HEK293 (cell line): ENCODE data around the gene KHDRBS2.

Source experiments
- CTCF ChIA-PET: fragments of 350-600 bp; formaldehyde crosslinking; extraction: SDS; loops from one replicate; lab custom pipeline; 2021; ENCODE audit warnings: antibody characterized with exemption; lab: Yijun Ruan, JAX
- POLR2A ChIA-PET: fragments of 300-600 bp; formaldehyde crosslinking; extraction: SDS; loops from one replicate; lab custom pipeline; 2020; ENCODE audit warnings: antibody characterized with exemption, inconsistent platforms; lab: Yijun Ruan, JAX
- H3K27ac ChIP-seq: fragments of 200-500 bp; sonication (Bioruptor generic); 2 replicates; pipeline ENCODE4 v1.5.1; 2014; ENCODE audit warnings: low read depth, low read length, control low read depth, inconsistent platforms; ENCODE audit errors: extremely low read depth
- H3K36me3 ChIP-seq, 2 experiments: fragments of 200-500 bp in 1 of 2; sonication (Bioruptor generic) in 1 of 2; 1 replicate in 1 of 2; 2 replicates in 1 of 2; pipeline ENCODE4 v1.5.1; 2014 to 2017; ENCODE audit warnings: inconsistent platforms in 2 of 2, low read length in 2 of 2; ENCODE audit not compliant: control insufficient read depth in 2 of 2, insufficient read depth in 1 of 2
- H3K4me1 ChIP-seq: fragments of 200-500 bp; sonication (Bioruptor generic); 2 replicates; pipeline ENCODE4 v1.5.1; 2014; ENCODE audit warnings: mild to moderate bottlenecking, low read length, inconsistent platforms; ENCODE audit not compliant: control insufficient read depth, insufficient read depth
- H3K4me3 ChIP-seq: 2 replicates; pipeline ENCODE4 v1.5.1; 2011; ENCODE audit warnings: low read depth, mild to moderate bottlenecking, control low read depth, low read length, moderate library complexity
- H3K9me3 ChIP-seq: fragments of 200-500 bp; sonication (Bioruptor generic); 2 replicates; pipeline ENCODE4 v1.5.1; 2014; ENCODE audit warnings: low read depth, low read length, inconsistent platforms; ENCODE audit not compliant: control insufficient read depth, insufficient read depth
- AEBP2 ChIP-seq: fragments of 450-650 bp; formaldehyde crosslinking; IDR thresholded peaks from 2 replicates; pipeline ENCODE4 v1.5.1; 2016; ENCODE audit warnings: missing biosample characterization, missing genetic modification characterization, borderline replicate concordance
- EGR2 ChIP-seq: fragments of 450-650 bp; formaldehyde crosslinking; IDR thresholded peaks from 2 replicates; pipeline ENCODE4 v1.5.1; 2016; ENCODE audit warnings: low read depth, missing biosample characterization, missing genetic modification characterization
- FEZF1 ChIP-seq: fragments of 450-650 bp; formaldehyde crosslinking; IDR thresholded peaks from 2 replicates; pipeline ENCODE4 v1.5.1; 2016; ENCODE audit warnings: missing biosample characterization, missing genetic modification characterization
- IKZF3 ChIP-seq: fragments of 450-650 bp; IDR thresholded peaks from 2 replicates; pipeline ENCODE4 v1.5.0; 2018; ENCODE audit warnings: missing biosample characterization, mild to moderate bottlenecking, missing genetic modification characterization, moderate library complexity
- KLF10 ChIP-seq: fragments of 450-650 bp; IDR thresholded peaks from 2 replicates; pipeline ENCODE4 v1.5.1; 2018; ENCODE audit warnings: missing biosample characterization, mild to moderate bottlenecking, missing genetic modification characterization
- KLF16 ChIP-seq: fragments of 450-650 bp; formaldehyde crosslinking; IDR thresholded peaks from 2 replicates; pipeline ENCODE4 v1.5.1; 2017; ENCODE audit warnings: missing biosample characterization, missing genetic modification characterization
- ZBTB21 ChIP-seq: fragments of 450-650 bp; formaldehyde crosslinking; IDR thresholded peaks from 2 replicates; pipeline ENCODE4 v1.5.1; 2017; ENCODE audit warnings: missing biosample characterization, missing genetic modification characterization
- ZBTB49 ChIP-seq: fragments of 450-650 bp; formaldehyde crosslinking; IDR thresholded peaks from 2 replicates; pipeline ENCODE4 v1.5.1; 2016; ENCODE audit warnings: missing biosample characterization, missing genetic modification characterization, low read depth
- ZBTB7A ChIP-seq: fragments of 450-650 bp; formaldehyde crosslinking; IDR thresholded peaks from 2 replicates; pipeline ENCODE4 v1.5.1; 2016; ENCODE audit warnings: low read depth, missing biosample characterization, missing genetic modification characterization
- ZNF10 ChIP-seq: fragments of 450-650 bp; formaldehyde crosslinking; IDR thresholded peaks from 2 replicates; pipeline ENCODE4 v1.5.1; 2017; ENCODE audit warnings: missing biosample characterization, missing genetic modification characterization
- ZNF175 ChIP-seq: fragments of 450-650 bp; formaldehyde crosslinking; IDR thresholded peaks from 2 replicates; pipeline ENCODE4 v1.5.1; 2016; ENCODE audit warnings: missing biosample characterization, missing genetic modification characterization
- ZNF19 ChIP-seq: fragments of 450-650 bp; formaldehyde crosslinking; IDR thresholded peaks from 2 replicates; pipeline ENCODE4; 2016; ENCODE audit warnings: missing biosample characterization, missing genetic modification characterization, low read depth
- ZNF223 ChIP-seq: fragments of 450-650 bp; formaldehyde crosslinking; IDR thresholded peaks from 2 replicates; pipeline ENCODE4 v1.5.1; 2016; ENCODE audit warnings: missing biosample characterization, missing genetic modification characterization
- ZNF274 ChIP-seq, 2 experiments: fragments of 200-500 bp in 1 of 2; fragments of 450-650 bp in 1 of 2; sonication (Bioruptor generic) in 1 of 2; formaldehyde crosslinking in 1 of 2; IDR thresholded peaks; 2 replicates each; pipeline versions ENCODE4 v1.5.1 to v1.6.1; 2014 to 2016; ENCODE audit warnings: borderline replicate concordance in 1 of 2, inconsistent platforms in 1 of 2, low read length in 1 of 2, missing biosample characterization in 1 of 2, missing genetic modification characterization in 1 of 2
- ZNF280D ChIP-seq: fragments of 450-650 bp; formaldehyde crosslinking; IDR thresholded peaks from 2 replicates; pipeline ENCODE4 v1.5.1; 2016; ENCODE audit warnings: missing biosample characterization, missing genetic modification characterization
- ZNF404 ChIP-seq: fragments of 450-650 bp; formaldehyde crosslinking; IDR thresholded peaks from 2 replicates; pipeline ENCODE4 v1.5.1; 2017; ENCODE audit warnings: missing biosample characterization, missing genetic modification characterization
- ZNF416 ChIP-seq: fragments of 450-650 bp; formaldehyde crosslinking; IDR thresholded peaks from 2 replicates; pipeline ENCODE4 v1.5.1; 2016; ENCODE audit warnings: missing biosample characterization, missing genetic modification characterization
- ZNF449 ChIP-seq: fragments of 450-650 bp; formaldehyde crosslinking; IDR thresholded peaks from 2 replicates; pipeline ENCODE4 v1.5.1; 2017; ENCODE audit warnings: missing biosample characterization, mild to moderate bottlenecking, missing genetic modification characterization, moderate library complexity
- ZNF510 ChIP-seq: fragments of 450-650 bp; formaldehyde crosslinking; IDR thresholded peaks from 2 replicates; pipeline ENCODE4 v1.5.1; 2018; ENCODE audit warnings: mild to moderate bottlenecking, missing genetic modification characterization, missing biosample characterization; ENCODE audit not compliant: insufficient replicate concordance
- ZNF549 ChIP-seq: fragments of 450-650 bp; IDR thresholded peaks from 2 replicates; pipeline ENCODE4 v1.5.1; 2018; ENCODE audit warnings: missing biosample characterization, missing genetic modification characterization, mild to moderate bottlenecking, inconsistent platforms, moderate library complexity
- ZNF792 ChIP-seq: fragments of 450-650 bp; formaldehyde crosslinking; IDR thresholded peaks from 2 replicates; pipeline ENCODE4 v1.5.1; 2016; ENCODE audit warnings: missing biosample characterization, missing genetic modification characterization
- ZNF843 ChIP-seq: fragments of 450-650 bp; formaldehyde crosslinking; IDR thresholded peaks from 2 replicates; pipeline ENCODE4 v1.5.1; 2016; ENCODE audit warnings: missing biosample characterization, missing genetic modification characterization
- ZSCAN23 ChIP-seq: fragments of 450-650 bp; formaldehyde crosslinking; IDR thresholded peaks from 2 replicates; pipeline ENCODE4 v1.5.1; 2016; ENCODE audit warnings: missing biosample characterization, missing genetic modification characterization
- ZSCAN30 ChIP-seq: fragments of 450-650 bp; IDR thresholded peaks from 2 replicates; pipeline ENCODE4 v1.5.1; 2018; ENCODE audit warnings: missing biosample characterization, mild to moderate bottlenecking, missing genetic modification characterization, moderate library complexity
- TF ChIP-seq, protein P1 (sequence below): fragments of 450-650 bp; formaldehyde crosslinking; IDR thresholded peaks from 2 replicates; pipeline ENCODE4 v1.5.1; 2016; ENCODE audit warnings: missing biosample characterization, missing genetic modification characterization

The KHDRBS2 gene

GRCh38 chr6:61977099-61977498 is 308.9 kb downstream of the KHDRBS2 start:
- Histone ChIP-seq H3K4me1 (no peaks in the 10 kb centered on the region), H3K27ac (no peak overlapping the region), H3K4me3 (no peak overlapping the region), H3K9me3 (no peaks in the 10 kb centered on the region), H3K36me3 (no peaks in the 10 kb centered on the region)
- ChIA-PET POLR2A (no interaction called here), CTCF (no interaction called here)
- TF ChIP-seq ZBTB21 (tag by site-specific recombination) = no peak
- no peak for TF ChIP-seq ZNF280D (tag by site-specific recombination)
- no peak for TF ChIP-seq ZNF223
- no peak for TF ChIP-seq AEBP2
- no peak for TF ChIP-seq ZNF510 (tag by site-specific recombination)
- TF ChIP-seq ZNF792 (tag by site-specific recombination) = no peak
- TF ChIP-seq ZNF274 (IDR thresholded peaks at IDR 0.05; ENCODE audit: low read length) = no peak
- TF ChIP-seq ZNF274 (tag by site-specific recombination; IDR thresholded peaks at IDR 0.05; ENCODE audit: borderline replicate concordance) = no peak
- TF ChIP-seq KLF16 = no peak
- TF ChIP-seq, protein P1, sequence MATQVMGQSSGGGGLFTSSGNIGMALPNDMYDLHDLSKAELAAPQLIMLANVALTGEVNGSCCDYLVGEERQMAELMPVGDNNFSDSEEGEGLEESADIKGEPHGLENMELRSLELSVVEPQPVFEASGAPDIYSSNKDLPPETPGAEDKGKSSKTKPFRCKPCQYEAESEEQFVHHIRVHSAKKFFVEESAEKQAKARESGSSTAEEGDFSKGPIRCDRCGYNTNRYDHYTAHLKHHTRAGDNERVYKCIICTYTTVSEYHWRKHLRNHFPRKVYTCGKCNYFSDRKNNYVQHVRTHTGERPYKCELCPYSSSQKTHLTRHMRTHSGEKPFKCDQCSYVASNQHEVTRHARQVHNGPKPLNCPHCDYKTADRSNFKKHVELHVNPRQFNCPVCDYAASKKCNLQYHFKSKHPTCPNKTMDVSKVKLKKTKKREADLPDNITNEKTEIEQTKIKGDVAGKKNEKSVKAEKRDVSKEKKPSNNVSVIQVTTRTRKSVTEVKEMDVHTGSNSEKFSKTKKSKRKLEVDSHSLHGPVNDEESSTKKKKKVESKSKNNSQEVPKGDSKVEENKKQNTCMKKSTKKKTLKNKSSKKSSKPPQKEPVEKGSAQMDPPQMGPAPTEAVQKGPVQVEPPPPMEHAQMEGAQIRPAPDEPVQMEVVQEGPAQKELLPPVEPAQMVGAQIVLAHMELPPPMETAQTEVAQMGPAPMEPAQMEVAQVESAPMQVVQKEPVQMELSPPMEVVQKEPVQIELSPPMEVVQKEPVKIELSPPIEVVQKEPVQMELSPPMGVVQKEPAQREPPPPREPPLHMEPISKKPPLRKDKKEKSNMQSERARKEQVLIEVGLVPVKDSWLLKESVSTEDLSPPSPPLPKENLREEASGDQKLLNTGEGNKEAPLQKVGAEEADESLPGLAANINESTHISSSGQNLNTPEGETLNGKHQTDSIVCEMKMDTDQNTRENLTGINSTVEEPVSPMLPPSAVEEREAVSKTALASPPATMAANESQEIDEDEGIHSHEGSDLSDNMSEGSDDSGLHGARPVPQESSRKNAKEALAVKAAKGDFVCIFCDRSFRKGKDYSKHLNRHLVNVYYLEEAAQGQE (tag by site-specific recombination) = no peak
- TF ChIP-seq ZNF10 (tag by site-specific recombination) = no peak
- TF ChIP-seq ZSCAN30 (tag by site-specific recombination) = no peak
- no peak for TF ChIP-seq KLF10 (tag by site-specific recombination)
- TF ChIP-seq IKZF3 (tag by site-specific recombination) = no peak
- TF ChIP-seq ZBTB7A (tag by site-specific recombination) = no peak

GRCh38 chr6:61959196-61959595 is 326.8 kb downstream of the KHDRBS2 start:
- H3K9me3 ChIP-seq = no peaks in the 10 kb centered on the region
- H3K36me3 ChIP-seq = no peaks in the 10 kb centered on the region
- POLR2A ChIA-PET = no interaction called here
- CTCF ChIA-PET = no interaction called here
- H3K4me1 ChIP-seq = no peaks in the 10 kb centered on the region
- H3K4me3 ChIP-seq = no peak overlapping the region
- H3K27ac ChIP-seq = no peak overlapping the region
- TF ChIP-seq ZNF19 (tag by site-specific recombination) (no peak), ZNF843 (tag by site-specific recombination) (no peak), ZNF549 (tag by site-specific recombination) (no peak), EGR2 (tag by site-specific recombination) (no peak), ZNF404 (tag by site-specific recombination) (no peak), FEZF1 (tag by site-specific recombination) (no peak), ZNF416 (tag by site-specific recombination) (no peak), ZNF175 (tag by site-specific recombination) (no peak), ZBTB49 (tag by site-specific recombination) (no peak), ZSCAN23 (tag by site-specific recombination) (no peak), ZNF449 (tag by site-specific recombination) (no peak)
